ENCODE measurements around the gene SEL1L2. TPM values are rescaled to one million over a fixed set of nuclear protein-coding genes. Genes with fewer than 3 reads are reported as not detected.

SEL1L2 gene
- total RNA-seq, 2 experiments from 2014 or later, result not detected

GRCh38 chr20:13840093-13840465 lies 150.3 kb downstream of the SEL1L2 start:
- H3K9me3 Mint-ChIP-seq, result no peaks in the 10 kb centered on the region
- ChIA-PET POLR2A (no interaction called here), CTCF (no interaction called here)
- TF ChIP-seq, protein P1, sequence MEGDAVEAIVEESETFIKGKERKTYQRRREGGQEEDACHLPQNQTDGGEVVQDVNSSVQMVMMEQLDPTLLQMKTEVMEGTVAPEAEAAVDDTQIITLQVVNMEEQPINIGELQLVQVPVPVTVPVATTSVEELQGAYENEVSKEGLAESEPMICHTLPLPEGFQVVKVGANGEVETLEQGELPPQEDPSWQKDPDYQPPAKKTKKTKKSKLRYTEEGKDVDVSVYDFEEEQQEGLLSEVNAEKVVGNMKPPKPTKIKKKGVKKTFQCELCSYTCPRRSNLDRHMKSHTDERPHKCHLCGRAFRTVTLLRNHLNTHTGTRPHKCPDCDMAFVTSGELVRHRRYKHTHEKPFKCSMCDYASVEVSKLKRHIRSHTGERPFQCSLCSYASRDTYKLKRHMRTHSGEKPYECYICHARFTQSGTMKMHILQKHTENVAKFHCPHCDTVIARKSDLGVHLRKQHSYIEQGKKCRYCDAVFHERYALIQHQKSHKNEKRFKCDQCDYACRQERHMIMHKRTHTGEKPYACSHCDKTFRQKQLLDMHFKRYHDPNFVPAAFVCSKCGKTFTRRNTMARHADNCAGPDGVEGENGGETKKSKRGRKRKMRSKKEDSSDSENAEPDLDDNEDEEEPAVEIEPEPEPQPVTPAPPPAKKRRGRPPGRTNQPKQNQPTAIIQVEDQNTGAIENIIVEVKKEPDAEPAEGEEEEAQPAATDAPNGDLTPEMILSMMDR (IDR thresholded peaks at IDR 0.05), result no peak
- intact Hi-C loops (cut with micrococcal nuclease), result no loop called here
- peaks cover 14% of the 10 kb centered on the region for H3K27me3 Mint-ChIP-seq
- no peak overlapping the region for H3K4me3 Mint-ChIP-seq
- ATAC-seq (no peak), DNase-seq (no peak)
- no peaks in the 10 kb centered on the region for H3K36me3 Mint-ChIP-seq (ENCODE audit: low read depth)
- H3K4me1 Mint-ChIP-seq (ENCODE audit: low read depth), result no peaks in the 10 kb centered on the region
- H3K27ac Mint-ChIP-seq, result no peak overlapping the region

DNA sequence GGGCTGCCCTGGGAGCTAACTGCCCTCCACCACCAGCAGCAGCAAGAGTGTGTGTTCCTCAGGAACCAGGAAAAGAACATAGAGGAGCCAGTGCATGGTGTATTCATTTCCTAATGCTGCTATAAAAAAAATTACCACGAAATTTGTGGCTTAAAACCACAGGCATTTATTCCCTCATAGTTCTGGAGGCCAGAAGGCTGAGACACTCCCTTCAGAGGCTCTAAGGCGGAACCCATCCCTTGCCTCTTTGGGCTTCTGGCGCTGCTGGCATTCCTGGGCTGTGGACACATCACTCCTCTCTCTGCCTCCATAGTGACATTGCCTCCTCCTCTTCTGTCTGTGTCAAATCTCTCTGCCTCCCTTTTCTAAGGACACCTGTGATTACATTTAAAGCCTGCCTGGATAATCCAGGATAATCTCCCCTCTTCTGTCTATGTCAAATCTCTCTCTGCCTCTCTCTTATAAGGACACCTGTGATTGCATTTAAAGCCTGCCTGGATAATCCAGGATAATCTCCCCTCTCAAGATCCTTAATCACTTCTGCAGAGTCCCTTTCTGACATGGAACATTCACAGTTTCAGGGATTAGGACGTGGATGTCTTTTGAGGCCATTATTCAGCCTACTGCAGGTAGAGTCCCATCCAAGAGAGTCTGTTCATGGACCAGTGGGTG lies 150.9 kb downstream of the SEL1L2 start:
- Mint-ChIP-seq H3K27me3 (peaks cover 14% of the 10 kb centered on the region), H3K9me3 (no peaks in the 10 kb centered on the region), H3K27ac (no peak overlapping the region), H3K36me3 (ENCODE audit: low read depth) (no peaks in the 10 kb centered on the region), H3K4me3 (no peak overlapping the region), H3K4me1 (ENCODE audit: low read depth) (no peaks in the 10 kb centered on the region)
- ChIA-PET CTCF (no interaction called here), POLR2A (no interaction called here)
- DNase-seq (no peak), ATAC-seq (no peak)
- intact Hi-C loops (cut with micrococcal nuclease), result no loop called here
- TF ChIP-seq, protein P1 (IDR thresholded peaks at IDR 0.05), result no peak

- no peaks in the 10 kb centered on the region for H3K4me1 Mint-ChIP-seq (ENCODE audit: low read depth)
- intact Hi-C loops (cut with micrococcal nuclease), result no loop called here
- no peak for DNase-seq
- no peak for ATAC-seq
- peaks cover 11% of the 10 kb centered on the region for H3K27me3 Mint-ChIP-seq
- ChIA-PET POLR2A (no interaction called here), CTCF (no interaction called here)
- no peaks in the 10 kb centered on the region for H3K36me3 Mint-ChIP-seq (ENCODE audit: low read depth)
- H3K27ac Mint-ChIP-seq, result no peak overlapping the region
- H3K4me3 Mint-ChIP-seq, result no peak overlapping the region
- TF ChIP-seq, protein P1 (IDR thresholded peaks at IDR 0.05), result no peak
- no peaks in the 10 kb centered on the region for H3K9me3 Mint-ChIP-seq
These were observed 151.8 kb downstream of the SEL1L2 start for GRCh38 chr20:13838664-13839063.

DNA sequence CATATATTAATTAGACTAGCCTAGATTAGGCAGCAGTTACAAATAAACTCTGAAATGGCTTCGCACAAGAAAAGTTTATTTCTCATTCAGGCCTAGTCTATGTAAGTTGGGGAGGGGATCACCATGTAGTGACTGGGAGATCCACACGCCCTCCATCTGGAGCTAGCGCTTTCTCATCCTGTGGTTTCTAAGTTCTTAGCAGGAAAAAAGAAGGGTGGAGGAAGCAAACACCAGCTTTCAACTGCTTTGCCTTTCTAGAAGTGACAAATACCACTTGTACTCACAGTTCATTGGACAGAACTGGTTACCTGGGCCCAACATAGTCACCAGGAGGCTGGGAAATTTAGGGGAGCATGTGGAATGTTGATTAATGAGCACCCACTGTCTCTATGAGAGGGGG lies 158.9 kb downstream of the SEL1L2 start:
- DNase-seq (no peak), ATAC-seq (no peak)
- H3K9me3 Mint-ChIP-seq, result no peaks in the 10 kb centered on the region
- H3K36me3 Mint-ChIP-seq (ENCODE audit: low read depth), result no peaks in the 10 kb centered on the region
- POLR2A ChIA-PET, result no interaction called here
- CTCF ChIA-PET, result interaction anchor here (1.3 kb wide), 1 partner anchor 15 kb away, joined by 4 read pairs; no protein-coding TSS in a partner anchor
- no peaks in the 10 kb centered on the region for H3K4me1 Mint-ChIP-seq (ENCODE audit: low read depth)
- intact Hi-C loops (cut with micrococcal nuclease), result no loop called here
- no peak overlapping the region for H3K4me3 Mint-ChIP-seq
- TF ChIP-seq, protein P1 (IDR thresholded peaks at IDR 0.05), result no peak
- H3K27me3 Mint-ChIP-seq, result peaks cover 7% of the 10 kb centered on the region
- no peak overlapping the region for H3K27ac Mint-ChIP-seq

DNA sequence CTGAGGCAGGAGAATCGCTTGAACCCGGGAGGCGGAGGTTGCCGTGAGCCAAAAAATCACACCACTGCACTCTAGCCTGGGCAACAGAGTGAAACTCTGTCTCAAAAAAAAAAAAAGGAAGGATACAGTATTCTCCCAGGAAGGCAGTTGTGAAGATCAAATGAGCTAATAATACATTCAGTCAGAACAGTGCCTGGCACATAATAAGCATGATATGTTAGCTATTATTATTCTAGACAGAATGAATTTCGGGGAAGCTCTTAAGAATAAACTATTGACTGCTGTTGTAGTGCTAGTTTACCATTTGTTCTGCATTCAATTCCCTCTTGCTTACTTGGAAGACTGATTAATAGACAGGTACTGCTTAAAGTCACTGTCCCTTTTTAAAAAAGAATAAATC lies 164.9 kb downstream of the SEL1L2 start:
- intact Hi-C loops (cut with micrococcal nuclease), result no loop called here
- no peaks in the 10 kb centered on the region for H3K9me3 Mint-ChIP-seq
- CTCF ChIA-PET, result interaction anchor here (1.1 to 1.6 kb wide), 2 partner anchors 9 to 229 kb away, joined by 3 to 7 read pairs; no protein-coding TSS in a partner anchor
- no peak overlapping the region for H3K4me3 Mint-ChIP-seq
- TF ChIP-seq, protein P1 (IDR thresholded peaks at IDR 0.05), result no peak
- peaks cover 4% of the 10 kb centered on the region for H3K36me3 Mint-ChIP-seq (ENCODE audit: low read depth)
- H3K4me1 Mint-ChIP-seq (ENCODE audit: low read depth), result no peaks in the 10 kb centered on the region
- H3K27ac Mint-ChIP-seq, result no peak overlapping the region
- ATAC-seq (no peak), DNase-seq (no peak)
- H3K27me3 Mint-ChIP-seq, result peaks cover 5% of the 10 kb centered on the region
- POLR2A ChIA-PET, result no interaction called here

Data from activated CD8-positive, alpha-beta T cell treated with anti-CD3 and anti-CD28 coated beads for 36 hours (primary cell).